ENCODE measurements around the gene RAP1GAP.

RAP1GAP gene

DNA sequence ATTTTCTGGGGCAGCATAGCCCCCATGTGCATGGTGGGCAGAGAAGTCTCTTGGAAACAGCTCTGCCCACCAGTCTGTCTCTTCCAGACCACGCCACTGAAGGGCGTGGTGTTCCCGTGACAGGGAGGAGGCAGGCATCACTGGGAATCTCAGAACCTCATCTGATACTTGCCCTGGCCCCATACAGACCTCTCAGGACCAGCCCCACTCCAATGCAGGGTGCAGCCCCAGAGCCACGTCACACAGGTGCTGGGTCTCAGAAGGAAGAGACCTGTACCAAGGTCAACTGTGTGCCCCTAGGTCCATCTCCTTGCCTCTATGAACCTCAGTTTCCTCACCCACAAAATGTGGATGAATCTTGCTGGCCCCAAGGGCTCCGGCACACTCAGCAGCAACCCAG, 7.3 kb downstream of the RAP1GAP start:
- no peak for DNase-seq

DNA sequence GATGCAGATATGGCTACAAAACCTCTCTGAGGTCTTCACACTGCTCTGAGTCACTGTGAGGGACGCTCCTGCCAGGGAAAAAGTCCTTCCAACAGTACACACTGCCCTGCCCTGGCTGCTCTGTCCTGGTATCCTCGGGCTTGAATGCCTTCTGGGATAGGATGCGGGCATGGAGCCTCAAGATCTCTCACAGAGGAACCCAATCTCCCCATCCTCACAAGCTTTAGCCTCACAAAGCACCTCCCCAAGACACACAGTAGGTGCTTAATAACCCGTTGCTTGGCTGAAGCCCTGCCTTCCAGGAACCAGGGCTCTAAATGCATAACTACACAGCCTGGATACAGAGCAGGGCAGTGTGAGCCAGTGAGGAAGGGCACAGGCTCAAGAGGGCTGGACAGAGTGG, 9.2 kb downstream of the RAP1GAP start:
- DNase-seq = no peak

DNA sequence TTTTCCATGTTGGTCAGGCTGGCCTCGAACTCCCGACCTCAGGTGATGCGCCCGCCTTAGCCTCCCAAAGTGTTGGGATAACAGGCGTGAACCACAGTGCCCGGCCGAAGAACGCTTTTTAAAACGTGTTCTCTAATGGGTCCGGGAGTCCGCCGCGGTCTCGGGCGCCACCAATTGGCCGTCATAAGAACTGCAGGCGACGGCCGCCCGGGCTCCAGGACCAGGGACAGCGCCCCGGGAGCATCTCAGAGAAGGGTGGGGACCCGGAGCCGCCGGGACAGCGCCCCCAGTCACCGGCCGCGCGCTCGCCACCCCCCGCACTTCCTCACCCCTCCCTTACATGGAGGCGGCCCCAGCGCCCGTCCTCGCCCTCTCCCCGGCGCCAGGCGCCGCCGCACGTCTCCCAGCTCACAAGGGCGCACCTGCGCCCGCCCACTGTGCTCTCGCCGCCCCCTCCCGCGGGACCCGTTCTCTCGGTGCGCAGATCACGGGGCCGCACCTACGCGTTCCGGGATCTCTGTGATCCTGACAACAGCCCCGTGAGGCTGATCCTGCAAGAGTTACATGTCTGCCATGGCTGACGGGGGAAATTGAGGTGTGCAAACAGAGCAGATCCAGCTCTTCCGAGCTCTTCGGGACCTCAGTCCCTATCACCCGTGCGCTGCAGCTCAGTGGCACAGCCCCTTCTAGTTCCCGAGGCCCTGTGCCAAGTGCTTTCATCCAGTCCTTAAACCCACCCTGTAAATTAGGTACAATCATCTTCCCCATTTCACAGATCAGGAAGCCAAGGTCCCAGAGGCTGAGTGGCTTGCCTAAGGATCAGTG, 9.8 kb downstream of the RAP1GAP start:
- DNase-seq = peak; percentile 66 to 79 (median 74)

DNA sequence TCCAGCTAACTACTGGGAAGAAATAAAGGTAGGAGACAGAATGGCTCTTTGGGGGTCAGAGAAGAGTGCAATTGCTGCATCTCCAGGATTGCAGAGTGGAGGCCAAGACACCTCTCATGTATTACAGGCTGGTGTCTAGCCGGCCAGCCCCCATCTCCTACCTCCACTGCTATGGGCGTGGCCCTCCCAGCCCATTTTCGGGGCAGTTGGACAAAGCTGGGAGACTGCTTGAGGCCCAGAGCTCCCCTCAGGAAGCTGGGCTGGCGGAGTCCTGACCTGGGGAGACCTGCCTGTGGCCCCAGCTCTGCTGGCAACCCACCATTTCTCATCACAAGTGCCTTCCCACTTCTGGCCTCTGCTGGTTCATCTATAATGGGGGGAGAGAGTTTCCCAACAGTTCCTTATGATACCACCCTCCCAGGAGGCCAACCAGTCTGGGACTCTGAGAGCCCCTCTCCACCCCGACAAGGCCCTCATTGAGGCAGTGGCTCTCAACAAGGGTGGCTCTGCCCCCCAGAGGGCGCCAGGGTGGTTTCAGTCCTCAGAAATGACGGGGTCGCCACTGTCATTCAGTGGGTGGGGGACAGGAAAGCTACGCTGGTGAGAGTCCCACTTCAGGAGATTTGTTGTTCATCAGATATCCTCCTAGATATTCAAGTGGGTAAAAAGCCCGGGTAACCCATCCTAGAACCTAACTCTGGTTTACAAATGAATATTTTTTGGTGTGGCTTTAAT, 11.5 kb downstream of the RAP1GAP start:
- DNase-seq = no peak

DNA sequence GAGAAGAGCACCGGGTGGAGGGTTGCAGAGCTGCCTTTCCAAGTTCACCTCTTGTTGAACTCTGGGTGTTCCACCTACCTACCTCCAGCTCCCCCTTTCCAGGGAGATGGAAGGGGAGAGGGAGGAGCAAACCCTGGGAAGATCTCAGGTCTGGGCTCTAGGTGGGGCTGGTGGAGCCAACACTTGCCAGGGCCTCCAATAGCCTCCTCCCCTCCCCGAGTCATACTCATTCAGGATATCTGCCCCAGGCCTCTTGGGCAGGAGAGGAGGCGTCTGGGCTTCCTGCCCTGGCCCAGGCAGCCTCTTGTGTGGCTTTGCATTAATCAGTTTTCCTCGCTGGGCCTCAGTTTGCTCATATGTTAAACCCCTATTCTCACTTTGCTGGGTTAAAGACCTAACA, 13.4 kb downstream of the RAP1GAP start:
- no peak for DNase-seq

DNA sequence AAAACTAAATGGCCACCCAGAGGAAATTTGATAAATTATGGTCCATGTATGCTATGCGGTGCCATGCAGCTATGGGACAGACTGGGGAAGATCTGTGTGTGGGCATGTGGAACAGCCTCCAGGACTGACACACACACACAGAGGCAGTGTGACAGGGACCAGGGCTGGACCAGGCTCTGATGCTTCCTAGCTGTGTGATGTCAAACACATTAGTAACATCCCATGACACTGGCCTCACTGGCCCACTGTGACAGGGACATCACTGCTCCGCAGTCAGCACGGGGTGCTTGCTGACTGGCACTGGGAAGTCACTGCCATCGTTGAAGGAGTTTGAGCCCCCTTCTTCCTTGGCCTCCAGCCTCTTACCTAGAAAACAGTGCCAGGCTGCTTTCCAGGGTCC, 13.9 kb downstream of the RAP1GAP start:
- DNase-seq = no peak

DNA sequence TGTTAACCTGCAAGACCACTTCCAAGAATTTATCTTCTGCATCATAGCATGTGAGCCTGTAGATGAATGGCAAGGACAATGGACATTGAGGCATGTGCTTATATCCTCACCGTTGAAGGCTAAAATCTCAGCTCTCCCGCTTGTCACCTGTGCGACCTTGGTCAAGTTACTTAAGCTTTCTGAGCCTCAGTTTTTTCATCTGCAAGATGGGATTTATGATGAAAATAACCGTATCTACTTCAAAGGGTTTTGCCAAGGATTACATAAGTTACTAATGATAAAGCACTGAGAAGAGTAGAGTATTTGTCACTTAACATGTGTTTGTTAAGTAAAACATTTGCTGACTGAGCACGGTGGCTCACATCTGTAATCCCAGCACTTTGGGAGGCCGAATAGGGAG, 14.9 kb downstream of the RAP1GAP start:
- DNase-seq = no peak

DNA sequence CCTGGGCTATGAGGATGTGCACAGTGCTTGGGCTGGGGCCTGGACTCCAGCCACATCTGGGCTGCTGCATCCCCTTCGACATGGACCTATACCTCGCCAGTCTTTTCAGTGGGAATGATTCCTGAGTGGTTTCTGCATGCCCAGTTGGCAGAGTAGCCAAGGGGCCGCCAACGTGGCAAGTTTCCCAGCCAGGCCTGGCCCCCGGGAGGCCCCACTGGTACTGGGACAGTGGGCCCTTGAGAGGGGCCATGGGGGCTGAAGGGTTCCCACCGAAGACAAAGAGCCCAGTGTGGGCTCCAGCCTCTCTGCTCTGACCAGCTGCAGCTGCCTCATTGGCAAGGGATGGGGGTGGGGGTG, 15.4 kb downstream of the RAP1GAP start:
- no peak for DNase-seq

DNA sequence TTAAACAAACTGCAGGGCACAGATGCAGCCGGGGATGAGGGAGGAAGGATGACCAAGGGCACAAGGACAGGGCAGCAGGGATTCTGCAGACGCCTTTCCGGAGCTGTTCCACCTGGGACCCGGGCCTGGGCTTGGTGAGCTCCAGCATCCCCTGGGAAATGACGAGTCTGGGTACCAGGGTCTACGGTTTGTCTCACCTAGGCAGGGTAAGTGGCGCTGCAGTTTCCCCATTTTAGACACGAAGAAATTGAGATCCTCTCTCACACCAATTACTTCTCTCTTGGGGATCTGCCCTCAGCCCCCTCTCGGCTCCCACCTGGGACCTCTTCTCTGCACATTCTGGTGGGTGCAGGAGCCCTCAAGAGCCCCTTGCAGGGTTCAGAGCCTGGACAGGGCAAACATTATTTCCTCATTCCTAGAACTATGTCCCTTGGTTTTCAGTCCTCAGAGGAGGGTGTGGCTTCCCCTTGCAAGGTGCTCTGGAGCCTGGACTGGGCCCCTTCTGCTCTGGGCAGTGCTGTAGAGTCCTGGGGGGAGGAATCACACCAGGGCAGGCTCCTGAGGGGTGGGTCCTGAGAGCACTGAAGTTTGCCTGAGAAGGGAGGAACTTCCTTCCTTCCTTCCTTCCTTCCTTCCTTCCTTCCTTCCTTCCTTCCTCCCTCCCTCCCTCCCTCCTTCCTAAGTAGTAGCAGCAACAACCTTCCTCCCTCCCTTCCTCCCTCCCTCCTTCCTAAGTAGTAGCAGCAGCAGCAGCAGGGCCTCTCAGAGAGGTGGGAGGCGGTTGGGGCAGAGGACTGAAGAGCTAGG, 16.0 kb downstream of the RAP1GAP start:
- DNase-seq = no peak

DNA sequence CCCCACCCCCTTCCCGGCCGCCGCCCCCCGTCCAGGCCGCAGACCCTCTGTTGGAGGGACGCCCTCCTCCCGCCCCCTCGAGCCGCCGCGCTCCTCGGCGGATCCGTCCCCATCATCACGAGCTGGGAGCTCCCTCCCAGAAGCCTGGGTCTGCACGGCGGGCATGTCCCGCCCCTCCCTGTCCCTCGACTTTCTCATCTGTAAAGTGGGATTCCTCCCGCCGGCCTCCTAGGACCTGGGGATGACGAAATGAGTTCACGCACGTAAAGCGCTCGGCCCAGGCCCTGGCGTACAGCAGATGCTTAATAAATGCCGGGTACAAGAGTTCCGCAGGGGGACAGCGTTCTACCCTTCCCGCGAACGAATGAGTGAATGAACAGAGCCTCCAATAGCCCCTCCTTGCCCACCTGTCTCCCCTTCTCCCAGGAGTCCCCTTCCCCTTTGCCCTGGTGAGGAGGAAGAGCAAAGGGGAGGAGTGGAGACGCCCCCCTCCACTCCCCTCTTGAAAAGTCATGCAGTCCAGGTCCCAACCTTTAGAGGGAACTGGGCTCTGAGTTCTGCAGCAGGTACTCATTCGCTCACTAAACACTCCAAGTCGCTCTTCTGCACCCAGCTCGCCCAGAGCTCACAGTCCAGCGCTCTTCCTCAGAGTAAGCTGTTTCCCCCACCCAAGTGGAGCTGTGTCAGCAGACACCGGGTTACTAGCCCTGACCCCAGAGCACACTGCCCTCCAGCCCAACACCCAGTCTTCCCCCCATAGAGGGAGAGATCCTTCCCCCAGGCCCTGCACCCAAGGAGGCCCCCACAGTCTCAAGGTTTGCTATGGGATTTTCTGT, 16.8 kb downstream of the RAP1GAP start:
- no peak for DNase-seq

DNA sequence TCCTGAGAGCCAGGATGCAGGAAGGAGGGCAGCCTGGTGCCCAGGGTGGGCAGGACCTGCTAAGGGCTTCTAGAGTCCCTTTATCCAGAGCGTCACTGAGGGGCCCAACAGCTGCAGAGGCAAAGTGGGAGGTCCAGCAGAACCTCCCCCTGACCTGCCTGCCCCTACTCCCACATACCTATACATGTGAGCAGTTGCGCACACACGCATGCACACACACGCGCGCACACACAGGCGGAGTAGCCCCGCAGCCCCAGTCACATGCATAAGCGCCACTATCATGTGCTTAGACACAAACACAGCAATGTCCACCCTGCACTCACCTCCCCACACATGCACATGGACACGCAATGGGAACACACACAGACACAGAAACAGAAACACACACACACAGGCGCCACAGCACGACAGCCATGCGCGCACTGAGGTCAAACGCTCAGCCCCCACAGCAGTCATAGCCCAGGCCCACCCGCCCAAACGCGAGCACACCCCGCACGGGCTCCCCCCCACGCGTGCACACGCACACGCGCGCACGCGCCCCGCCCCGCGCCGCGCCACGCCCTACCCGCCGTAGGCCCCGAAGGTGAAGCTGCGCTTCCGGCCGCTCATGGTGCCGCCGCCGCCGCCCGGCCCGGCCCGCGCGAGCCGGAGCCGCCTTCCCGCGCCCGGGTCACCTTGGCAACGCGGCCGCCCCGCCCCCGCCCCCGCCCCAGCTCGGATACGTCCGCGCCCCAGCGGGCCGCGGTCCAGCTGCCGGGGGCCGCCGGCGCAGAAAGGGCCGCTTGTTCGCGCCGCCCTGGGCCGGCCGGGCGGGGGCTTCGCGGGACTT, 17.7 kb downstream of the RAP1GAP start:
- peak in 4 of 5 experiments; percentile 15 to 50 (median 21) for DNase-seq

DNA sequence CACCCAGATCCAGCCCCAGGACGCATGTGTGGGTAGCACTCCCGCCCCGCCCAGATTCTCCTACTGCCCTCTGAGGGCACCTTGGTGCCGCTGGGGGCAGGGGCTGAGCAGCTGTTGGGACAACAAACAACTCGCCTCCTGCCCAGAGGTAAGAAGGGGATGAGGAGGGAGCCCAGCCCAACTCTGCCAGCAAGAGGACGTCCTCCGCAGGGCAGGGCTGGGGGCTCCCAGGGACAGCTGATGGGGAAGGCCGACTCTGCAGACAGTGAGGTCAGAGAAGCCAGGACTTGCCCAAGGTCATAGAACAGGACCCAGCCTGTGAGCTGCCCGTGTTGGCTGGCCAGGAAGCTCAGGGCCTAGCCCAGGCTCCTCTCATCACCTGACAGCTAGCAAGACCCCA, 18.8 kb downstream of the RAP1GAP start:
- no peak for DNase-seq

DNA sequence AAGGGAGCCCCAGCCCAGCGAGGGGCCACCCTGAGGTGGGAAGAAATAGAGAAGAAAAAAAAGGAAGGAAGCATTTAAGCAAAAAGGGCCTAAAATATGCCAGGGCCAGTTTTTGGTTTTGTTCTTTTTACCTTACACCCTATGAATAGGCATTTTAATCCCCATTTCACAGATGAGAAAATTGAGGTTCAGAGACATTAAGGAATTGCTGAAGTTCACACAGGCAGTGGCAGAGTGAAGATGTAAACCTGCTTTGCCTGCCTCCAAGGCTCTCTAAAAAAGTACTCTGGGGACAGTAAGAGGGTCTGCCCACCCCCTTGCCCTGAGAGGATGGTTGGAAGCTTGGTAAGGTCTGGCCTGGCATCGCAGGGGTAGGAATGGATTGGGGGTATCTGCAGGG, 19.8 kb downstream of the RAP1GAP start:
- DNase-seq = no peak

DNA sequence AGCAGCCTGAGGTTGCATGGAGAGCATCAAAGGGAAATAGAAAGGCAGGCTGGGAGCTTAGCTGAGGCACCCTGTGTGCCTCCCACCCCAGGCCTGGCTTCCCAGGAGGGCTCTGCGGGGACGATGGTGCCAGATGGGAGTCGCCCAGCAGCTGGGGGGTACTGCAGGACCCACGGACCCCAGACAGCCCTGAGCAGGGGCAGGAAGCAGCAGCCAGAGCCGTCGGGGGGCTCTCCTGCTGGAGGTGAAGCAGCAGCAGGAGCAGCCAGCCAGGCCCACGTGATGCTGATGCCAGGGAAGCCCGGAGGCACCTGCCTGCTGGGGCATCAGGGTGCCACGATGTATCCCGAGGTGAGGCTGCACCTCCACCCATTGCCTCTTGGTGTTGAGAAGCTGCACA, 20.4 kb downstream of the RAP1GAP start:
- no peak for DNase-seq

DNA sequence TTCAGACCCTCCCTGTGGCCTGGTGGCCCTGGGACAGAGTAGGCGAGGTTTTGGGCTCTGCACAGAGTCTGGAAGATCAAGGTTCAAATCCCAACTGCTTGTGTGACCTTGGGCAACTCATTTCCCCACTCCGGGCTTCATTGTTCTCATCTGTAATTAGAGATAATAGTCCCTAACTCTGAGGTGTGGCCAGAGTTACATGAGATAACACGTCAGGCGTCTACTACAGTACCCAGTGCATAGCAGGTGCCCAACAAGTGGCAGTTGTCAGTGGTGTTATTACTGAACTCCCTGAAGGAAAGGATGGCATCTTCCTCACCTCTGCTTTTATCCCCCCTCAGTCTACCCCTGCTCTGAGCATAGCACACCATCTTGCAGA, 20.8 kb downstream of the RAP1GAP start:
- no peak for DNase-seq

DNA sequence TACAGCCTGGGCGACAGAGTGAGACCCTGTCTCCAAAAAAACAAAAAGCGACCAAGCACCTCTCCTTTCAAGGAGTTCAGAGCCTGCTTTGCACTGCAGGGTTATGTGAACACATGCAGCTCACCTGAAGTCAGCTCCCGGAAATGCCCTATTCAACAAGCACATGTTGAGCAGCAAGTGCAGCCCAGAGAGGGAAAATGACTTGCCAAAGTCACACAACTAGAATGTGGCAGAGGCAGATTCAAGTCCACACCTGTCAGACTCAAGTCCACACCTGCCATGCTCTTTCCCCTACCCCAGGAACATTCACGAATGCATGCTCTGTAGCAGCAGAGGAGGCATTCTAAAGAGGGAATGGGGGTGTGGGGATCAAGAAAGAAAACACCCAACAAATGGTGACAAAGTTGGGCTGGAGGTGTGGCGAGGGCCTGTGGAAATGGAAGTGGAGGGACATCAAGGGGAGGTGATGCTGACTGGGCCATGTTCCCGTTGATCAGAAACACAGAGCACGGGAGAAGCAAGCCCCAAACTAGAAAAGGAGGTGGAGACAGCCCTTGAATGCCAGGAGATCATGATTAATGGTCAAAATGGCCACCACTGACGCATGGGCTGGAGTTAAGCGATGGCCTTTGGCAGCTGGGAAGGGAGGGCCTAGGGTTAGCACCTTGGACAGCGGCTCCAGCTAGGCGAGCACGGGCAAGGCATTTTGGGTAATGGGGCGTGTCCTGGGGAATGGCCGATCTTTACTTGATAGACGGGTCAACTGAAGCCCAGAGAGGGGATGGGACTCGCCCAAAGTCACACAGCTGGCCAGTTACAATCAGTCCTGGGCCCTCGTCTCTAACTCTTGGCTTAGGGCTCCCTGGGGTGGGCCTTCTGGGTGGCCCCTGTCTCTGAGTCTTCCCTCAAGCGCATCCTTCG, 21.5 kb downstream of the RAP1GAP start:
- peak in 1 of 5 experiments; percentile 33 for DNase-seq

DNA sequence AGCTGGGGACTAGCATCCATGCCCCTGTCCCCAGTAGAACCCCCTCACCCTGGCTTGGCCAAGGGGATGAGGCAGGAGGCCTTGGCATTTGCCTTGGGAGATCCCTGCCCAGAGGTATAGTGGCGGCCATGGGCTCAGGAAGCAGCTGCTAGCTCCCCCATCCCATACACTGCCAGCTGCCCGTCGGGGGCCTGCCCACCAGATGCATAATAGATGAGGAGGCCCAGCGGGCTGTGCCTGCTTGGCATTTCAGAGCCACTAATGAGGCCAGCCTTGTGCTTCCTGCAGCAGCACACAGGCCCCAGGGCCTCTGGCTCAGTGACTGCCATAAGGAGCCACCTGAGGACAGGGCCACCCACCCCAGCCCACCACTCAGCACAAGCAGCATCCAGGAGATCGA, 23.6 kb downstream of the RAP1GAP start:
- DNase-seq = no peak

DNA sequence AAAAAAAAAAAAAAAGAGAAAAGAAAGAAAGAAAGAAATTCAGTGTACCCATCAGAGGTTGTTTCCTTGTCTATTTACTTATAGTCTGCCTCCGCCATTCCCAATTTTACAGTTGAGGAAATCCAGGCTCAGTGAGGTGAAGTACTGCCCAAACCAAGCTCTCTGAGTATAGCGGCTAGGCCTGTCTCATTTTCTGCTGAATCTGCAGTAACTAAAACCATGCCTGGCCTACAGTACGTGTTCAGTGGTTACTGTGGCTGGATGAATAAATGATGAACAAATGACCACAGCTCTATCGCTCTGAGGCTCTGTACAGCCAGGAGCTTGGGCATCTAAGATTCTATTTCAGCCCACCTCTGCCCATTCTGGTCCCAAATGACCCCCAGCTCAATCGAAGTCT, 24.3 kb downstream of the RAP1GAP start:
- DNase-seq = no peak

DNA sequence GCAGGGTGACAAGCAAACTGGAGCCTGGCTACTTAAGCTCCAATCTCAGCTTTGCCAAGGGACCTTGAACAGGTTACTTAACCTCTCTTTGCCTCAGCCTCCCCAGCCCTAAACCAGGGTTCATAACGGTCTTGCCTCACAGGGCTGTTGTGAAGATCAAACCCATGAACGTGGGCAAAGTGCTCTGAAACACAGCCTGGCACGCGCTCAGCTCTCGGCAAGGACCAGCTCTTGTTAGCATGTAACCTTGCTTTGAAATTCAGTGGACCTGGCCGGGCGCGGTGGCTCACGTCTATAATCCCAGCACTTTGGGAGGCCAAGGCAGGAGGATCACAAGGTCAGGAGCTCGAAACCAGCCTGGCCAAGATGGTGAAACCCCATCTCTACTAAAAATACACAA, 24.8 kb downstream of the RAP1GAP start:
- DNase-seq = no peak

DNA sequence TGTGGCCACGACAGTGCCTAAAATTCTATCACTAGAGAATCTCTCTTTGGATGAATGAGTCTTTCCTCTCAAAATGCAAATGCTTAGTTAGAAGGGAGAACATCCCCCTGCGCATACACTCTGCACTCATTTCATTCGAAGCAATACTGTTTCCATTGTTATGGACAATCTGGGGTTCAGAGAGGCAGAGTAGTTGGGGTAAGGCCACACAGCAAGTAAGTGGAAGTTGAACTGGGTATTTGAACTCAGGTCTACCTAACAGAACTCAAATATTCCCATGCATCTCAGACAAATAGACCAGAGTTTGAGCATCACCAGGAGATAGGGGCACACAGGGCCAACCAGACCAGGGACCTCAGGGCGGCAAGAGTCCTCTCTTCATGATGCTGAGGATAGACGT, 25.5 kb downstream of the RAP1GAP start:
- no peak for DNase-seq
